NCI-H1105 (cell line): Measurements from ENCODE around the gene STK32B.

Source experiments
- DNase-seq: peaks from one replicate; lab custom pipeline; 2025; lab: John Stamatoyannopoulos, UW

STK32B gene

GRCh38 chr4:5532100-5532499, 480.8 kb downstream of the STK32B start:
- no peak for DNase-seq

DNA sequence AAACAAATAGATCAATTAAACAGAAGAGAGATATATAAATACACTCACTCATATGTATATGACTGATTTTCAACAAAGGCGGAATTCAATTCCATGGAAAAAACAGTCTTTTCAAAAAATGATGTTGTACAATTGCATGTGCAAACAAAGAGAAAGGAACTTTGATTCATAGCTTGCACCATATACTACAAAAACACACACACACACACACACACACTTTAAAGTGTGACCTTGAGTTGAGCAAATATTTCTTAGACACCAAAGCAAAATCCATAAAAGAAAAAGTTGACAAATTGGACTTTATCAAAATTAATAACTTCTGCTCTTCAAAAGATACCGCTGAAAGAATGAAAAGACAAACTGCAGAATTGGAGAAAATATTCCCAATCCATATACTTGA, 488.3 kb downstream of the STK32B start:
- no peak for DNase-seq

DNA sequence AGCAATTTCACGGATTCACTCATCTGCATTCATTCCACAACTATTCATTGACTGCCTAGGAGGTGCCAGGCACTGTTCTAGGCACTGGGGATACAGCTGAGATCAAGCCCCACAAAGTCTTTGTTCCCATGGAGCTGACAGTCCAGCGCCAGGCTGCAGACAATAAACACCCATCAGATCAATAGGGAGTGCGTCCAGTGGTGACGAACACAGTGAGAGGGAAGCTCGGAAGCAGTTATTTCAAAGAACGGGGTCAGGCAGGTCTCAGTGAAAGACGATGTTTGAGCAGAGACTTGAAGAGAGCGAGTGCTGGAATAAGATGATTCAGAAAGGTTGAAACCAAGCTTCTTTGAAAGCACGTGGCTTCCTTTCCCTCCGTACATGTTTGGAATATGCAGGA, 489.9 kb downstream of the STK32B start:
- no peak for DNase-seq

- no peak for DNase-seq
Observed at GRCh38 chr4:5543681-5544080, 492.4 kb downstream of the STK32B start.

DNA sequence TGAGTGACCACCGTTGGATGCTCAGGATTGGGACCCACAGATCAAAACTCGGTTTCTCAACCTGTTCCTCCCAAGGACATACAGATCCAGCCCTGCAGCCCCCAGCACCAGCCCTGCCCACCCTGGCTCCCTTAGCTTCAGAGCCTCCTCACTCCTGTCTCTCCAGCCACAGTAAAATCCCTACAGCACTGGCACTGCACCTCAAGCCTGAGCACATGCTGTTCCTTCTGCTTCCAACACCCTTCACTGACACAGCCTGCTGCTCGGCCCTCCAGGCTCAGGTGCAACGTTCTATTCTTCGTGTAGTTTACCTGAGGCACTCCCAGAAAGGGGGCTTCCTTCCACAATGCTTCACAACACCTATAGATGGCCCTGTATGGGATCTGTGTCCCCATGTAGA, 493.5 kb downstream of the STK32B start:
- no peak for DNase-seq

GRCh38 chr4:5545271-5545670, 494.0 kb downstream of the STK32B start:
- no peak for DNase-seq

- no peak for DNase-seq
Observed at GRCh38 chr4:5547651-5548249, 496.5 kb downstream of the STK32B start.
